HG03521 (cell line): ENCODE measurements around the gene VMP1.
"Not testable (repeated sequence)": the region's sequence is repeated elsewhere in the genome, so short reads cannot be mapped to it uniquely, and the experiment has no call there.

Experiments
- ATAC-seq: cut with Tn5 transposase; IDR thresholded peaks from one replicate; pipeline ENCODE4 v1.9.1; 2021; ENCODE audit warnings: mild to moderate bottlenecking, moderate library complexity; ENCODE audit not compliant: unreplicated experiment

VMP1 gene

GRCh38 chr17:59753522-59754467 lies 46.3 kb downstream of the VMP1 start:
- ATAC-seq, result no peak

- ATAC-seq, result no peak
These were observed 47.1 kb downstream of the VMP1 start for GRCh38 chr17:59754552-59754951.

GRCh38 chr17:59755069-59755468 lies 47.6 kb downstream of the VMP1 start:
- not testable (repeated sequence) for ATAC-seq

GRCh38 chr17:59756236-59756818 lies 48.9 kb downstream of the VMP1 start:
- no peak for ATAC-seq

GRCh38 chr17:59757043-59757442 lies 49.6 kb downstream of the VMP1 start:
- no peak for ATAC-seq

GRCh38 chr17:59757470-59757869 lies 50.0 kb downstream of the VMP1 start:
- no peak for ATAC-seq

- no peak for ATAC-seq
These were observed 50.5 kb downstream of the VMP1 start for GRCh38 chr17:59757881-59758385.

GRCh38 chr17:59758998-59759651 lies 51.7 kb downstream of the VMP1 start:
- ATAC-seq, result not testable (repeated sequence)

- ATAC-seq, result no peak
These were observed 52.7 kb downstream of the VMP1 start for GRCh38 chr17:59760160-59760559.

- ATAC-seq, result no peak
These were observed 54.1 kb downstream of the VMP1 start for GRCh38 chr17:59761385-59762048.

- ATAC-seq, result no peak
These were observed 54.8 kb downstream of the VMP1 start for GRCh38 chr17:59762049-59762823.

- no peak for ATAC-seq
These were observed 55.4 kb downstream of the VMP1 start for GRCh38 chr17:59762824-59763374.

- no peak for ATAC-seq
These were observed 56.4 kb downstream of the VMP1 start for GRCh38 chr17:59763861-59764260.

- ATAC-seq, result no peak
These were observed 56.9 kb downstream of the VMP1 start for GRCh38 chr17:59764292-59764741.

GRCh38 chr17:59765038-59765437 lies 57.6 kb downstream of the VMP1 start:
- no peak for ATAC-seq

- ATAC-seq, result no peak
These were observed 59.0 kb downstream of the VMP1 start for GRCh38 chr17:59766491-59766890.

- no peak for ATAC-seq
These were observed 59.7 kb downstream of the VMP1 start for GRCh38 chr17:59767176-59767575.

GRCh38 chr17:59769887-59770286 lies 62.4 kb downstream of the VMP1 start:
- ATAC-seq, result no peak

- no peak for ATAC-seq
These were observed 63.6 kb downstream of the VMP1 start for GRCh38 chr17:59771093-59771492.
